A172 (cell line): ENCODE results near the gene SHISA4. TPM values are rescaled to one million over a fixed set of nuclear protein-coding genes. Genes with fewer than 3 reads are reported as not detected.

Experiments
- DNase-seq: peaks from one replicate; pipeline ENCODE4 v3.0.0-alpha.2; 2015; ENCODE audit warnings: low spot score
- total RNA-seq: library from RNA; depleted of rRNA; stranded (reverse); fragments of >200 nt; shearing (Covaris generic); gene quantifications from 2 replicates; pipeline ENCODE4 v1.2.3, GENCODE V29; 2014

The SHISA4 gene
- total RNA-seq, 1 experiment from 2014 or later, result 49.5 TPM

DNA sequence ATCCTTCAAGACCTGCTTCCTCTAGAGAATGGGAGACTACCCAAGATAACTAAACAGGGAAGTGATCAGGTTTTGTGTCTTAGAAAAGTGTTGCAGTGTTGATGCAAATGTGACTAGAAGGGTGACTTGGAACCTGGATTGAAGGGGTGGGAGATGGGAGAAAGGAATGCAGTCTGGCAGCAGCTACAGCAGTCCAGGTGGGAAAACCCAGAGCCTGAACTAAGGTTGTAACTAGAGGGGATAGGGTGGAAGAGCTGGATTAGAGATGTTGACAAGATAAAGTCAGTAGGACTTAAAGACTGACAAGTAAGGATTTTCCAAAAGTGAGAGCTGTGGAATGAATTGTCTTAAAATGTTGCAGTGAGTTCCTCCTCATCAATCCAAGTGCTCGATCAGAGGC is 7.1 kb upstream of the SHISA4 start:
- no peak for DNase-seq

DNA sequence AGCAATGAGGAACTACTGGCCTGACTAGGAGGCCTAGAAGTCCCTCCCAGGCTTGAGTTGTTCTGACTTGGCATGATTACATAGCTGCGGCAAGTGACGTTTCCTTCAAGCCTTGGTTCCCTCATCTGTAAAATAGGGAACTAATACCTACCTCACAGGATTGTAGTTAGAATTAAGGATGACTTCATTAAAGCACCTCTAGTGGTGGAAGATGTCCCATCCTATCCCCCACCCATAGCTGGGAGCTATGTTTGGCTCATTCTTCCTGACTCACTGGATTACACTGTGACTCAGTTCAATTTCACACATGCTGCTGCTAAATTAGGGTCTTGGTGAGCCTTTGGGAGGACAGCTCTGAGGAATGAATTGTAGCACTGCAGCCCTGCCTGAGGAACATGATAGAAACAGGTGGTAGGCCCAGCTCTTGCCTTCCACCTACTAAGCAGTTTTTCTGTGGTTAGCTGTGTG is 6.0 kb upstream of the SHISA4 start:
- DNase-seq, result peak; percentile 93

DNA sequence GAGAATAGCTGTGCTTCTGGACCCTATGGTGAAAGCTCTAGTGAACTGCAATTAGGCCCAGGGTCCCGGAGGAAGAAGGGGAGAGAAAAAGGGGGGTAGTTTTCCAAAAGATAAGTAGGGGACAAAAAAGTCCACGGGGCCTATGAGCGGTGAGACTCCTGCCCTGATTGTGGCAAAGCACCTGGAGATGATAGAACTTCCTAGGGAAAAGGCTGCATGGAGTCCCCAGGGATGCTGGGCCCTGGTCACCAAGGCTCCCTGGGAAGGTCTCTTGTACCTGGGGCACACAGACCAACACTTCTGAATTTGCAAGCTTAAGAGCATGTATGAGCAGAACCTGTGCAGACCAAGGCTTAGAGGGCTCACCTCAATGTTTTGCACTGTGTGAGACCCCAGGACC is 5.4 kb upstream of the SHISA4 start:
- no peak for DNase-seq

DNA sequence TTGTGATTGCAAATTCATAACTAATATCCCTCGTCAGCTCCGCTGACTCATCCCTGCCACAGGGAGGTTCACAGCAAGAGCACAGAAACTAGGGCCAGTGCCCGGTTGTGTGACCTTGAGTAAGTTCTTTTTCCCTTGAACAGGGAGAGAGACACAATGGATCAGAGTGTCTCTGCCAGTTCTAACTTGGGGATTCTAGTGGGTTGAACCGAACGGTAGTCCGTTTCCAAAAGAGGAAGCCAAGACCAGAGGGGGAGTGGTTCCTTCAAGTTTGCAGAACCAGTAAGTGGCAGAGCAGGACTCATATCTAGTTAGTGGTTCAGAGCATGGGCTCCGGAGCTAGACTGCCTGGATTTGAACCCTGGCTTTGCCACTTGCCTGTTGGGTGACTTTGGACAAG is 4.9 kb upstream of the SHISA4 start:
- peak; percentile 66 for DNase-seq

DNA sequence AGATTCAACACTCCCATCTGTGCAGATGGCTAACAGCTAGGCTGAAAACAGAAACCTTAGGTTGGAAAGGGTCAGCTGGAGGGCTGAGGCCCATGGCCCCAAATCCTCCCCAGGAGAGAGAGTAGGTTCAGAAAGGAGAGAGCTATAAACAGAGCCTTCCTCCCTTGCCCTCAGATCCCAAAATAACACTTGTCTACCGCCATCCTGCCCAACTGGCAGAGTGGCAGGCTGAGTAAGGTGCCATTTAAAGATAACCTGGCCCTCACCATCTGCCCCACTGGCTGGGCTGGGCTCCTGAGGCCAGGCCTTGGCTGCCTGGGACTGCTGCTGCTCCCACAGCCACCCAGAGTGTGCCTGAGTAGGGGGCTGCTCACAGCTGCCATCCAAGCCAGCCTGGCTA is 4.3 kb upstream of the SHISA4 start:
- no peak for DNase-seq

DNA sequence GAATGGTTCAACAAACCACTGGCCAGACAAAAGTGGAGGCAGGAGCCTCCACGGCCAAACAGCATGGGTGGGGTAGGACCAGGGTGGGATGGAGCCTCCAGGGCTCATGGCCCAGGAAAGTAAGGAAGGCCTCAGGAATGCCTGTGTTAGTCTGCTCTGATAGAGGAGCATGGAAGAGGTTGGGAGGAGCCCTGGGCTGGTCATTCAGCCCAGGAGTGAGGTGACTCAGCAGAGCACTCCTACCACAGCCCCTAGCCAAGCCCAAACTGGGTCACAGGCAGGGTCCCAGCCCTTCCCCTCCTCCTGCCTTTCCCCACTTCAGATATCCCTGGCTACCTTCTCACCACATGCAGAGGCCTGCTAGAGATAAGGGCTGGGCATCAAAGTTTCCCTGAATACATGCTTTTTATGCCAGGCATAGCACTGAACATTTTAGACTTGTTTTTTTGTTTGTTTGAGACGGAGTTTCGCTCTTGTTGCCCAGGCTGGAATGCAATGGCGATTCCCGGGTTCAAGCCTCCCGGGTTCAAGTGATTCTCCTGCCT is 3.1 kb upstream of the SHISA4 start:
- DNase-seq, result peak; percentile 80

DNA sequence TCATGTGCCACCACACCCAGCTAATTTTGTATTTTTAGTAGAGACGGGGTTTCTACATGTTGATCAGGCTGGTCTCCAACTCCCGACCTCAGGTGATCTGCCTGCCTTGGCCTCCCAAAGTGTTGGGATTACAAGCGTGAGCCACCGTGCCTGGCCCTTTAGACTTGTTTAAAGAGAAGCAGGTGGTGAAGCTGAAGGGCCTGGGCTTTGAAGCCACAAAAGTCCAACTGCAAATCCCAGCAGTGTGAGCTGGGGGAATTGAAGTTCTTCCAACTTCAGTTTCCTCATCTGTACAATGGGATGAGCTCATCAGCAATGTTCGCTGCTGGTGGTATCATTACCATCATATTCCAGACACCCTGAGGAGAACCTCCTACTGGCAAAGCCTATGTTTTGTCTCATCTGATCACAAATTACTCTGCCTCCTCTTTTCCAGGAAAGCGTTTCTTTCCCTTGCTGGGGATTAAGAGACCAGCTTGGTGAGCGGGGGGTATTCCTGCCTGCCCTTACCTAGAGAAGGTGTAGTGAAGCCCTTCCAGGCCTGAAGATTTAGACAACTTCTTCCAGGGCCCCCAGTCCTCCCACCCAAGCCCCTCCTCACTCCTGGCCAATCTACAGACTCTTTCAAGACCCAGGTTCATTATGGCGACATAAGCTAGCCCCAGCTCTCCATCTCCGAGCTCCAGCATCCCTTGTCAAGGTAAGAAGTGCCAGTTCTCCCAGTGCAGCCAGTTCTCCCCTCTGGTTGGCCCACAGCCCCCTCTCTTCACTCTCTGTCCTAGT is 2.4 kb upstream of the SHISA4 start:
- no peak for DNase-seq

DNA sequence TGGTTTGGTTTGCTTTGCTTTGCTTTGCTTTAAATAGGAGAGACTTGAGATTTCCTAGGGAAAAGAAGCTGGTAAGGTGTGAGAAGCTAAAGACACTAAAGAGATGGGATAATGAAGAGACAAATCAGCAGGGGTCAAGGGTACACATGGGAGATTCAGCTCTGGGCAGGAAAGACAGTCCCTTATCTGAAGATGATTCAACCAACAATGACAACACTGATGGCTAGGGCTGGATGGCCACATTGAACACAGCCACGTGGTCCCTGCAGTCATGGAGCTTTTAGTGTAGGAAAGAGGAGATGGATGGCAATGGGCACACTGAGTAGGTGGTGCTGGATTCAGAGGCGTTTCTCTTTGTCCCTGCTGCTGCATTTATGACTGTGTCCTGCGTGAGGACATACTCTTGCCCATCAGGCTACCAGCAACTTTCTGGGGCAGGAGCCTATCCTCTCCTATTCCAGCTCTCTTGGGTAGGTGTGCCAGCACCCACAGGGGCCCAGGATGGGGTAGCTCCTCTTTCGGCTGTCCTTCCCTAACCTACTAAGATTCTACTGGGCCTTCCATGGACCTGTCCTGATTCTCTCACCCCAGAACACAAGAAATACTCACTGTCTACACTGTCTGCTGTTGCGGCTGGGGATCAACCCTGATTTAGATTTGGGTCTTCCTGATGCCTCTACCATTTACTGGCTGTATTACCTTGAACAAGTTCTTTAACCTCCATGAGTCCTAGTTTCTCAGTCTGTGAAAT is 1.4 kb upstream of the SHISA4 start:
- no peak for DNase-seq

DNA sequence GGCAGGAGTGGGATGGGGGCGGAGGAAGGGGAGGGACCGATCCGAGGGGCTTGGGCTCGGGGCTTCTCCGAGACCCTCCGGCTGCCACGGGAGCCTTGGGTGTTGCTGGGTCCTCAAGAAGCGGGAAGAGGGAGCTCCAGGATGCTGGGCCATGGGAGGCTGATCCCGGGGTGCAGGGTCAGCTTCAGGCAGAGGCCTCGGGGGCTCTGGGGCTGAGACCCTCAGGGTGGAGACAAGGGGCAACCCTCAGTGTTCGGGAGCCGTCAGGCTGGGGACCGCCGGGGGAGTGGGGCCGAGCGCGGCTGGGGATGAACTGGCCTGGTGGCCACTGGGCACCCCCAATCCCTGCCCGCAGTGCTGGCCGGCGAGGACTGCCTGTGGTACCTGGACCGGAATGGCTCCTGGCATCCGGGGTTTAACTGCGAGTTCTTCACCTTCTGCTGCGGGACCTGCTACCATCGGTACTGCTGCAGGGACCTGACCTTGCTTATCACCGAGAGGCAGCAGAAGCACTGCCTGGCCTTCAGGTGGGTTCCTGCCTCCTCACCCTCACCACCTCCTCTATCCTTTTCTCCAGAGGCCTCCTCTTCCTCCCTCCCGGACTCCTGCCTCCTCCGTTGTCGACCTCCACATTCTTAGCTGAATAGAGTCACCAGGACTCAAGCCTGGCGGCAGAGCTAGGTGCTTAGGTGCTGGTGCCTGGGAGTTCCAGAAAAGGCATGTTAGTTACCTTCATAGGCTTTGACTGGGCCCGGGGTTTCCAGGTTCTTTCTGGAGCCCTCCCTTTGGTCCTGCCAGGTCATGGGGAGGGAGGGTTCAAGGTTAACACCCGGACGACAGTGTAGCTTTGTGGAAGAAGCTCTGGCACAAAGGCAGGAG is 631 bp downstream of the SHISA4 start:
- DNase-seq, result no peak

DNA sequence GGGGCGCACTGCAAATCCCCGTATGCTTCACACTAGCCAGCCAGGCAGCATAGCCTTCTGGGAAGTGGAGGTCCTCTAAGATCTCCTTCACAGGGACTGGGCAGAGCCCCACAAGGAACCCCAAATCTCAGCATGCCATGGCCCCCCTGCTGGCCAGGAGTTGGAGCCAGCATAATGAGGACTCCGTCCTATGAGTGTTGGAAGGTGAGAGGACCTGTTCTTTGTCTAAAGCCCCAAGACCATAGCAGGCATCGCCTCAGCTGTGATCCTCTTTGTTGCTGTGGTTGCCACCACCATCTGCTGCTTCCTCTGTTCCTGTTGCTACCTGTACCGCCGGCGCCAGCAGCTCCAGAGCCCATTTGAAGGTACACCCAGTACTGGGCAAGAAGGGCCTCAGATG is 1.5 kb downstream of the SHISA4 start:
- no peak for DNase-seq

DNA sequence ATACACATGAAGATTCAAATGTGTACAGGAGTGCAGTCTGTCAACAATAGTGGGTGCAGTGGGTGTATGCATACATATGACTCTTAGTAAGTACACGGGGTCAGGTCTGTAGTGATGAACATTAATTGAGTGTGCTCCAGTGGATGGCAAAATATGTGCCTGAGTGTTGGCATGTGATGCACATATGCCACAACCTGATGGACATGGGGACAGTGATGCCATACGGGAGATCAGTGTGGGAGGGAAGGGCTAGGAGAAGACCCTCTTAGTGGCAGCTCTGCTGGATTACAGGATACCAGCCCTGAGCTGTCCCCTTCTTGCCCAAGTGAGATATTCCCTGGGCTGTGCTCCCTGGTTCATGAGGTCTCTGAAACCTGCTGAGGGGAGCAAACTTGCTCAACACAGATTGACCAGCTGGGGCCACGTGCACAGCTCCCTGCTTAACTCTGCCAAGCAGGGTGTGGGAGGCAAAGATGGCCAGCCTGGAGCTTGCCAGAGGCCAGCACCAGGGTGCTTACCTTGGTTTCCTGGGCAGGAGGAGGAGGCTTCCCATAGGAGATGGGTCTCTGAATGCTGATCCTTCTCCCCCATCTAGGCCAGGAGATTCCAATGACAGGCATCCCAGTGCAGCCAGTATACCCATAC is 2.2 kb downstream of the SHISA4 start:
- DNase-seq, result no peak

DNA sequence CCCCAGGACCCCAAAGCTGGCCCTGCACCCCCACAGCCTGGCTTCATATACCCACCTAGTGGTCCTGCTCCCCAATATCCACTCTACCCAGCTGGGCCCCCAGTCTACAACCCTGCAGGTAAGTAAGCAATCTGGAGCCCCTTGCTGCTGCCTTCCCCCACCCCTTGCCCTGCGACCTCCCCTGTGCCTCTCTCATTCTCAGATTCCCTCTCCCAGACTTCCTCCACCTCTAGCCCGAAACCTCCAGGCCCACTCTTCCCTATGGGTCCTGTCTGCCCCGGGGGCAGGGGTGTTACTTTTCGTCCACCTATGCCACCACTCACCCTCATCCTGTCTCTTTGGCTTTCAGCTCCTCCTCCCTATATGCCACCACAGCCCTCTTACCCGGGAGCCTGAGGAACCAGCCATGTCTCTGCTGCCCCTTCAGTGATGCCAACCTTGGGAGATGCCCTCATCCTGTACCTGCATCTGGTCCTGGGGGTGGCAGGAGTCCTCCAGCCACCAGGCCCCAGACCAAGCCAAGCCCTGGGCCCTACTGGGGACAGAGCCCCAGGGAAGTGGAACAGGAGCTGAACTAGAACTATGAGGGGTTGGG is 2.9 kb downstream of the SHISA4 start:
- DNase-seq, result no peak

DNA sequence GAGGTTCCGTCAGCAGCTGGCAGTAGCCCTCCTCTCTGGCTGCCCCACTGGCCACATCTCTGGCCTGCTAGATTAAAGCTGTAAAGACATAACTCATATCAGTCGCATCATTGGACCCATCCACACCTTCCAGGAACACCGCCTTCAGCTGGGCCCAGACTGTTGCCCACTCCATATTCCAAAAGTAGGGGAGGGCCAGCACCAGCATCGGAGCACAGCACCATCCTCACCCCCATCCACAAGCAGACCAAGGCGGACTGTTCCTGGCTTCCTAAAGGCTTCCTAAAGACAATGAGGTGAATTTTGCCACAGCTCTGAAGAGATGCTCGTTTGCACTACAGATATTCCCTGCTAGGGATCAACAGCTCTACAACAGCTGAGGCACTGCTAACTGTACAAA is 3.5 kb downstream of the SHISA4 start:
- DNase-seq, result no peak

DNA sequence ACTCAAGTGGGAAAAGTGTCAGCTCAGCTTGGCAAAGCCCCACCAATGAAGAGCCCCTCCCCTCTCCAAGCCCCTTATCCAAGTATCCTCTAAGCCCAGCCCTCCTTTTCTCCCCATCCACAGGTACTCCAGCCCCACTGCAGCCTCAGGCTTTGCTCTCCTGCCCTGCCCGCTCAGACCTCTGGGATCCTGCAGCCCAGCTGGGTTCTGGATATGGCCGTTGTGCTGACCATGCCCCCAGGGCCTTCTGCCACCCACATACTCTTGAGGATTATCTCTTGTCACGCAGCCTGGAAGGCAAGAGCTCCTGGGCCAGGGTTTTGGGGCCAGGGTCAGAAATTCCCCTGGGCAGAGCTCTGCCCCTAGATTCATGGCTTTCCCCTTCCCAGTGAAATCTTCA is 4.7 kb downstream of the SHISA4 start:
- DNase-seq, result no peak

DNA sequence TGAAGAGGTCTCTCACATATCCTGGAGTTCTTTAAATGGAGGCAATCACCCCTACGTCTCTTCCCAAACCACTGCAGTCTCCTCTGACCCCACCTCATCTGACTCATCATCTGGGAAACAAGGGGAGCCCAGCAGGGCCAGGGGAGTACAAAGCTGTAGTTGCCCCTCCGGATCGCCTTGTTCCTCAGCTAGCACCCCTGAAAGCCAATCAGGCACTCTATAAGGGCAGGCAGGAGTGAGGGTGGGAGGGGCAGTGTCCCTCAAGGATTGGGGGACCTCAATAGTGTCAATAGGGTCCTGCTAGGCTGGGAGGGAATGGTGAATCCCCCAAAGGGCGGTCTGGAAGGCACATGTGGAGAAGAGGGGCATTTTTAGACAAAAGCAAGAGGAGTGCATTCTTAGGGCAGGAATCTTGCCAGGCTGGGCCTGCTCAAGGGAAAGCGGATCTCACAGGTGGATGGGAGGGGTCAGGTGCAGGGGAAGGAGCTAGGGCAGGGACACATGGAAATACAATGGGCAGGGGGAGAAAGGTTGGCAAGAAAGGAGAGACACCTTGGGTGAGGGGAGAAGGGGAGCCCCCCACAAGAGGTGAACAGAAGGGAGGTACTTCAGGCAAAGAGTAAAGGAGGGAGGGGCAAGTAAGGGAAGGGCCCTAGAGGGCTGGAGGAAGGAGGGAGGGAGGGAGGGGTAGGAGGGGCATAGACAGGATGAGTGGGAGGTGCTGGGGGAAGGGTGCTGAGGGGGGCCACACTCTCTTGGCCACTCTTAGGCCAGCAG is 5.8 kb downstream of the SHISA4 start:
- no peak for DNase-seq

DNA sequence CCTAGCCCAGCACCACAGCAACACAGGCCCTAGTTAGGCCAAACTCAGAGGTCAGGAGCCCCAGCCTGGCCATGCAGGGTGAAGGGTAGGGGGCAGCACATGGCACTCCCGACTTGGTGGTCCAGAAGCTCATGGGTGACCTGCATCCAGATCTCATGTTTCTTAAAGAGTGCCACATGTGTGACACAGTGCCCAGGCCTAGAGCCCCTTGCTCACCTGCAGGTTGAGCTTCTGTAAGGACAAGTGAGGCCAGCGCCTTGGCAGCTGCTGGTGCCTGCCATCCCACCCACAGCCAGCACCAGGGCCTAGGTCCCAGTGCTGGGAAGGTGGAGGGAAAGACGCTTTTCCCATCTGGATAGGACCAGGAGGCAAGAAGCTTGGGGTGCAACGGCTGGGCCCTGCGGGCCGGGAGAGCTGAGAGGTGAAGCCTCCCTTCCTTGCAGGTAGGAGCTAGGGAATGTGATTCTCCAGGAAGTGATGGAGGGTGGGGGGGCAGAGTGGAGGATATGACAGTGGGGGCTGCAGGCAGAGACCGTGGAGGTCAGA is 6.5 kb downstream of the SHISA4 start:
- no peak for DNase-seq

DNA sequence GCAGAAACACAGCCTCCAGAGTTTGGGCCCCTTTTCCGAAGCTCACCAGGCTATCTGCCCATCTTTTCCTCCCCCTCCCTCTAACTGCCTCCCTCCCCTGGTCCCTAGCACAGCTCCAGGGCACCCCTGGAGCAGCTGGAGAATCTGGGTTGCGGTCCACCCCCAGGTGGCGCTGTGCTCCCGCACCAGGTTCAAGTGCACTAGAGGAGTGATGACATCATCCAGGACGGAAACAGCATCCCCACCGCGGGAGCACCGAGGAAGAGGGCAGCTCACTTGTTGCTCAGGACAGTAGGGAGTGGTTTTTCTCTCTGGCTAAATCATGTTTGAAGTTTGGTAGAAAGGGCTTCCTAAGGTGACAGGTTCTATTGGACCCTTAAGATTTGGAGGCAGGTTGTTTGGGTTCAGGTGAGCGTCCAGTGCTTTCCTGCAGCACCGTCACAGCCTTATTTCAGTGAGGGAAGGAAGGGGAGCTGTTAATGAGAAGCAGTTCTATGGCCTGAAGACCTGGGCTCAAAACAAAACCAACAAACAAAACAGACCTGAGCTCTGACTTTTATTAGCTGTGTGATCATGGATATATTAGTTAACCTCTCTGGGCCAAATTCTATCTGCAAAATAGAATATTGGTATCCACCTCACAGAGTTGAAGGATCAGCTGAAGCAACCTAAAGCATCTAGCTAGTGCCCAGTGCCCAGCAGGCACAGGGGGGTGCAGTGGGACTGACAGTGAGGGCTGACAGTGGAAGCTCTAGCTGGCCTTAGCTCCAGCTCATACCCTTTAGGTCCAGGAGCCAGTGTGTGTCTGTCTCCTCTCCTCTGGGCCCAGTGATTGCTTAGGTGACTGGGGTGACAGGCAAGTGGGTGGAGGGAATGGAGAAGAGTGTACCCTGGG is 7.5 kb downstream of the SHISA4 start:
- peak; percentile 96 for DNase-seq

DNA sequence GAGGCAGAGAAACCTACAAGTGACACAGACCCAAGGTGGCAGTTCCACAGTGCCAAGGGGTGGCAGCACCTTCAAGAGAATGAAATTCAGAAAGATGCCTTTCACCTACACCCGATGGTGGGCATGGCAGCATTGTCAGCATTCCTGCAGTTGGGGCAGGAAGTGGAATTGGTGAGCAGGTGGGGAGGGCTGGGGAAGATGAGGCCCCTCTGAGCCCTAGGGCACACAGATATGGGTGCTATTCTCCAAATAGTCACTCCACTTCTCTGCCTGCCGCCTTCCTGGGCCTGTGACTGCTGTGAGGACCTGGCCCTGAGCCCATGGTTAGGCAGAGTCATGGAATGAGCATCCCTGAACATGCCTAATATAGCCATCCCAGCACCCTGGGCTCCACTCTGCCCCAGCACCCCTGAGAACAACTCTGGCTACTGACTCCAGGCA is 8.3 kb downstream of the SHISA4 start:
- peak; percentile 57 for DNase-seq
